Forelimb muscle (tissue), 1 donor: Measurements from ENCODE around the gene LGR4. TPM values are rescaled to one million over a fixed set of nuclear protein-coding genes. Genes with fewer than 3 reads are reported as not detected.

Experiments
- DNase-seq: peaks from one replicate; pipeline ENCODE4 v3.0.0-alpha.2; 2013; ENCODE audit warnings: low read depth
- polyA plus RNA-seq: library from polyadenylated mRNA; unstranded; fragments of 120-200 nt; gene quantifications from one replicate; pipeline ENCODE4 v1.2.1, GENCODE V29; 2013; ENCODE audit not compliant: insufficient read length

Gene LGR4
- polyA plus RNA-seq, 1 donor: 27.5 TPM

GRCh38 chr11:27485930-27486773 is 13.6 kb upstream of the LGR4 start:
- DNase-seq: peak; percentile 54

GRCh38 chr11:27482793-27483192 is 10.2 kb upstream of the LGR4 start:
- DNase-seq: no peak

DNA sequence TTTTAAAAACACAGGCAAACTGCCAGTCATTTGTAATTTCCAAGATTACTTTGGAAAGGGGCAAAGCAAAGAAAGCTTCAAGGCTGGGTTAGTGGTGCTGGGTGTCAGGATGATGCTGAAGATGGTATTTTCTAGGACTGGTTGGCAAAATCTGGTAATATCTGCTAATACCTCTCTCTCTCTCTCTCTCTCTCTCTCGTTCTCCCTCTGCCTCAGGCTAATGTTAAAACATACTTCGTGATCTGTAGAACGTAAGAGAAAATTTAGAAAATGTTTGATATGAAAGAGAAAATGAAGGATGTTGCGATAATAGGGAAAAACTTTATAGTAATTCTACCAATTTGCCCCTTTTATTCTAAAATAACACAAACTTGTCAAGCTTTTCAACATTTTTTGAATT is 9.4 kb upstream of the LGR4 start:
- DNase-seq: no peak

DNA sequence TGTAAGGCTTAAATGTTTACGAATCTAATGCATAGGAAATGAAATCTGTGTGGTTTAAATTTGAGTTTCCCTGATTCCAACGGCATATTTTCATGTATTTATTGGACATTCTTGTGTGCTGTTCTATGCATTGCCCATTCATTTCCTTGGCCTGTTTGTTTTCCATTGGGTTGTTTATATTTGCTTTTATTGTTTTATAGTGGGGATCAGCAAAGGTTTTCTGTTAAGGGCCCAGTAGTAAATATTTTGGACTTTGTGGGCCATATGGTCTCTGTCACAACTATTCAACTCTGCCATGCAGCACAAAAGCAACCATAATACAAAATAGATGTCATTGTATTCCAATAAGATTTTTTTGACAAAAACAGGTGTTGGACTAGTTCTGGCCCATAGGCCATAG is 5.2 kb upstream of the LGR4 start:
- no peak for DNase-seq

DNA sequence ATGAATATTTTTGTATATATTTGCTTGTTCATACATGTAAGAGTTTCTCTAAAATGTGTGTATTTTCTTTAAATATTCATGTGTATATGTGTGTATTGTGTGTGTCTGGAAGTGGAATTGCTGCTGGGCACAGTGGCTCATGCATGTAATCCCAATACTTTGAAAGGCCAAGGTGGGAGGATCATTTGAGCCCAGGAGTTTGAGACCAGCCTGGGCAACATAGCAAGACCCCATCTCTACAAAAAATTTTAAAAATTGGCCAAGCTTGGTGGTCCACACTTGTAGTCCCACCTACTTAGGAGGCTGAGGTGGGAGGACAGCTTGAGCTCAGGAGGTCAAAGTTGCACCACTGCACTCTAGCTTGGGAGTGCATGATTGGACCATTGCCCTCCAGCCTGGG is 4.7 kb upstream of the LGR4 start:
- DNase-seq: no peak

GRCh38 chr11:27475622-27476021 is 3.0 kb upstream of the LGR4 start:
- DNase-seq: no peak

GRCh38 chr11:27473017-27473406 is 422 bp upstream of the LGR4 start:
- peak; percentile 29 for DNase-seq

GRCh38 chr11:27471589-27472397 is 797 bp downstream of the LGR4 start:
- no peak for DNase-seq

DNA sequence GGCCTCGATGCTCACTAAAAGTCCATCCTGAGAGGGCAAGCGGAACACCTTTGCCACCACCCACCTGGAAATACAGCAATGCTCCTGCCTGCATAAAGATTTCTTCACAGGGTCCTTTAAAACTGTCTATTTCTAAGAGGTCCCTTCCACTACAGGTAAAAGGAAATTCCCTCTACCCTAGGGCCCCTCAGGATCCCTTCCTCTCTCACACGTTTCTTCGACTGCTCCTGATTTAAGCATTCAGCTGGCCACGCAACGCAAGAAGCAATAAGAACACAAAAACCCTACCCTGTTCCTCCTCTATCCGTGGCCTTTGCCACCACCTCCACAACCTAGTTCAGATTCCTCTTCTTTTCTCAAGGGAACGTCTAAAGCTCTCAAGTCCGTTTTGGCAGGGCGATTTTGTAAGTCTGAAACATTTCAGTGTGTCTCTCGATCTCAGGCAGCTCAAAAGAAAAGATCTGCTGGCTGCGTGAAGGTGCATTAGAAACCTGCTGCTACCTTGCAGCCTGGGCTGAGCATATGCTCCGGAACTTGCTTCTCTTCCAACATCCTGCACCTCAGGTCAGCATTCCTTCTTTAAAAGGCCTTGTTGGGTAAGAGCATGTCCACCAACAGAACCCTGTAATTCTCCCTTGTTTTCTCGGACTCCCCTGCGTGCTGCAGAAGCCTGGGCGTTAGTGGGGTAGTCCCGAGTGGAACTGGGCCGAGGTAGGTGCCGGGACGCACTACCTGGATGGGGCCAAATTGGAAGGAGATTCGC is 1.6 kb downstream of the LGR4 start:
- no peak for DNase-seq

DNA sequence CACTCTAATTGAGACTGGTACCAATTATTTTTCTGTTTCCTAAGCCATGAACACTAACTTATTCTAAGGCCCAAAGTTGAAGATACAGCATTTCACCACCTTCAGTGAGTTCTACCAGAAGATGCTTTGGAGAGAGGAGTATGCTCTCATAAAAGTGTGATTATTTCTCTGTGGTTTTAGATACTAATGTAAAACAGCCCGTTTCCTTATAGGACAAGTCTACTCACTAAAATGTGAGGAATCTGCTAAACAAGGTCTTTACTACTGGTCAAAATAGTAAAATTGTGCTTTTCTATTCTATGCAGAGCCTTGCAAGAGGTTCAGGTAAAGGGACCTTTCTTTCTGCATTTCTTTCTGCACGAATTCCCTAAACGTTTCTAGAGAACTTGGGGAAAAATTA is 2.4 kb downstream of the LGR4 start:
- DNase-seq: no peak

DNA sequence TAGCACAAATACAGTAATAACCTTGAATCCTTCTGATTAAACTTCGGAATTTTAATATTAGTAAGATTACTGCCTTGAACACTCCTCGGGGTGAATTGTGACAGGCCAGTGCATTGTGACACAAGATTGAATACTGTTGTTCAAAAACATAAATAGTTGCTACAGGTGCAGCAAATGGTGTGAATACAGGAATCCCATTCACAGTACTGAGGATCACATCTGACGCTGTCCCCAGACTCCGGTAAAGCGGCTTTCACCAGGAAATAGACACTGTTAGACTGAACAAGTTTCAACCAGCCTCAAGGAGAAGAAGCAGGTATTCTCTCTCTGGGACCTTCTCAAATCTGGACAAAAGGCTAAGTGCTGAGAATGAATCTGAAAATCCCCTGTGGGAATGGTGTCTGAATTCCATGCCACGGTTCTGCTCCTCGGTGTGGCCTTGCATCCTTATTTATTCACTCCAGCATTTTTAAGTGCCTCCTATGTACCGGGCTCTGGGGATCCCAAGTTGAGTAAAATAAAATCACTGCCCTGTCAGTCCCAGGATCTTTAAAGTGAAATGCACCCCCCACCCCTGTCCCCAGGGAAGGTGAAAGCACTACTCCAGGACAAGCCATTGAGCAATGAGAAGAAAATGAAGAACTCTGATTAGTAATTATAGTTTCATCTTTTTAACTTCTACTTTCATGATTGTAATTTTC is 3.4 kb downstream of the LGR4 start:
- DNase-seq: no peak

GRCh38 chr11:27468209-27468994 is 4.2 kb downstream of the LGR4 start:
- DNase-seq: no peak

DNA sequence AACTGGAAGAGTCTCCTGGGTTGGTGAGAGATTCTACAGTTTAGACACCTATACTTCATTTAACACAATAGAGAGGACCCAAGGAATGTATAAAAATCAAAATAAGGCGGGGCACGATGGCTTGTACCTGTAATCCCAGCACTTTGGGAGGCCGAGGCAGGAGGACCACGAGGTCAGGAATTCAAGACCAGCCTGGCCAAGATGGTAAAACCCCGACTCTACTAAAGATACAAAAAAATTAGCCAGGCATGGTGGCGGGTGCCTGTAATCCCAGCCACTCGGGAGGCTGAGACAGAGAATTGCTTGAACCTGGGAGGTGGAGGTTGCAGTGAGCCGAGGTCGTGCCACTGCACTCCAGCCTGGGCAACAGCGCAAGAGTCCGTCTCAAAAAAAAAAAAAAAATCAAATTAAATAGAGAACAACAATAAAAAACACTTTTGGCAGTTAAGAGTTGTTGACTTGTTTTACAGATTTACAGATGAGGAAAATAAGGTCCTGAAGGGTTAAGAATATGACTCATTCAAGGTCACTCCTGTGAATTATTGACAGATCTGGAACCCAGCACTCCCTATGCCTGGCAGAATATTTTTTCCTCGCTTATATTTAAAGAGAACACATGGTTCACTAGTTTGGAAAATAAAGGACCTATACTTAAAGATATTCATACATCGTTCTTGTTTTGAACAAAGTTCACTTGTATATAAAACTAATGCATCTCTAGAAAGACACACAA is 5.2 kb downstream of the LGR4 start:
- no peak for DNase-seq

GRCh38 chr11:27466363-27466762 is 6.2 kb downstream of the LGR4 start:
- no peak for DNase-seq

DNA sequence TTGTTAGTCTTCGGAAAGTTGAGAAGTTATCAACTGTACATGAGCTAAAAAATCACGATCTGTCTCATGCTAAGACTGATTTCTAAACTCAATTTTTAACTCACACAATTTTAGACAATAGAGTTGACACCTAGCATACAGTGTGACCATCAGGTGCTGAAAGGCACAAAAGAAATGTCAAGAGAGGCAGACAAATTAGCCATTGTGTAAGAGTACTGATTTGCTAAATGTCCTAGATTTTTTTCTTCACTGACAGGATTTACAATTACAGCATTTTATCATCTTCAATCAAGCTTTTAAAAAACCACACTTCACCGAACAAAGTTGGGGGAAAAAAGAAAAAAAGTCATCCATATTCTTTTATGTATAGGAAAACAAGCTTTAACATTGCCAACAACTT is 7.0 kb downstream of the LGR4 start:
- no peak for DNase-seq

- no peak for DNase-seq
Observed at GRCh38 chr11:27464909-27465308, 7.7 kb downstream of the LGR4 start.

GRCh38 chr11:27464289-27464696 is 8.3 kb downstream of the LGR4 start:
- DNase-seq: no peak

DNA sequence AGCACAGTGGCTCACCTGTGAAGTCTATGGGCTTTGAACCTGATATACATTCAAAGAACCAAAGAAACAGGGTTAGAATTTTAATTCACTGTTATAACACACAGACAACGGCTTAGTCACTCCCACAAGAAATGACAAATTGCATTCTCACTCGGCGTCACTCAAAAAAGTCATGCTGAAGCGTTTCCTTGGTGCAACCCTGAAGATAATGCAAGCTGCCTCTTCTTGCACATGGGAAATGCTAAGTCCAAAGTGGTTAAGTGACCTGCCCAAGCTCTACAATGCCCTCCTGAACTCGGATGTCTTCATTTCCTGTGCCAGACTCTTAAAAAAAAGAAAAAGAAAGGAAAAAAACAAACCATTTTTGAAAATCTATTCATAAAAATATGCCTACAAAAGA is 10.0 kb downstream of the LGR4 start:
- no peak for DNase-seq

DNA sequence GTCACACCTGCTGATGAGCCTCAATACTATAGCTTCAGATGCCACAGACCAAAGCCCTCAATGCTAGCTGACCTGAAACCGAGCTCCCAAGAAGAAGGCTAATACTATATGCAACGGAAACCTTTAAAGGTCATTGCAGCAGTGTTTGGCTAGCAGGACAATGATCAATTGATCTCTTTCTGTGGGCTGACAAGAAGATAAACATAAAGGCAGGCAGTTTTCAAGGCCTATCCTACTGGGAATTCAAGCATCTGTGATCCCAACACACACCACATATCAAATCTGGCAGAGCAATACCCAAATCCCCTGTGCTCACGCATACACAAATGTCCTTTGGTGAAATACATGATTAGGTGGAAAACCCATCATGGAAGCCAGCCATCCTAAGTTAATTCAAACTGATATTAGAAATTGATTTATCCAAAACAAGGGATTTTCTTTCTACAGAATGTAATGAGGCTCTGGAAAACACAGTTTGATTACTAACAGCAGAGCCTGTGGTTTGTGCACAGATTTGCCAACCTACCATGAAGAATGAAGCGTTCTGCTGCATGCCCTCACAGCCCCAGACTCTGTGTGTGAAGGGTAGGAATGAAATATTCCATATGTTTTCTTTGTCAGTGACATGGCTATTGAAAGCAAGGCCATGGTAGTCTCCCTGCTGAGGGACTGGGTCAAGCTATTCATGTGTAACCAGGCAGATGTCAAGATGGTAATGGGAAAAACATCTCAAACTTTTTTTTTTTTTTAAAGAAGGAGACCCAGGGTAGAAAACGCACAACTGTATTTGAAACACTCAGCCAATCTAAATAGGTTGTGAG is 12.2 kb downstream of the LGR4 start:
- DNase-seq: no peak
